WTC11 (cell line): ENCODE results near the gene TJP3.

Experiments used
- CDX4 ChIP-seq: fragments of 250-450 bp; sonication (Bioruptor Pico); IDR thresholded peaks from 2 replicates; pipeline ENCODE4 v1.9.0; 2021; ENCODE audit warnings: moderate library complexity, mild to moderate bottlenecking, inconsistent platforms, borderline replicate concordance
- CTCF ChIP-seq: fragments of 200-600 bp; IDR thresholded peaks from 2 replicates; pipeline ENCODE4 v1.8.0; 2022; ENCODE audit warnings: antibody characterized with exemption
- FOXK1 ChIP-seq: sonication (generic); formaldehyde crosslinking; IDR thresholded peaks from 2 replicates; pipeline ENCODE4 v1.8.0; 2022; ENCODE audit warnings: mild to moderate bottlenecking, moderate library complexity, missing genetic modification reagents
- IRF1 ChIP-seq: sonication (generic); formaldehyde crosslinking; IDR thresholded peaks from 2 replicates; pipeline ENCODE4 v1.8.0; 2023; ENCODE audit warnings: missing genetic modification reagents
- NFE2L1 ChIP-seq: sonication (generic); formaldehyde crosslinking; IDR thresholded peaks from 2 replicates; pipeline ENCODE4 v1.8.1; 2023; ENCODE audit warnings: missing genetic modification reagents
- SP1 ChIP-seq: sonication (generic); formaldehyde crosslinking; conservative IDR thresholded peaks from 2 replicates; pipeline ENCODE4 v1.8.1; 2022; ENCODE audit warnings: missing genetic modification reagents
- STAT6 ChIP-seq: sonication (generic); formaldehyde crosslinking; conservative IDR thresholded peaks from 2 replicates; pipeline ENCODE4 v1.8.1; 2023; ENCODE audit warnings: mild to moderate bottlenecking, low read depth, missing genetic modification reagents, moderate library complexity
- TEAD4 ChIP-seq: sonication (generic); formaldehyde crosslinking; IDR thresholded peaks from 2 replicates; pipeline ENCODE4 v1.8.0; 2022; ENCODE audit warnings: mild to moderate bottlenecking, missing genetic modification reagents
- ZNF121 ChIP-seq: sonication (generic); formaldehyde crosslinking; IDR thresholded peaks from 2 replicates; pipeline ENCODE4 v1.8.0; 2023; ENCODE audit warnings: missing genetic modification reagents

- TF ChIP-seq CDX4 (CRISPR knock-in tag) (no peak), CTCF (no peak), IRF1 (no peak), ZNF121 (no peak), FOXK1 (CRISPR knock-in tag) (no peak), SP1 (CRISPR knock-in tag) (no peak), NFE2L1 (CRISPR knock-in tag) (no peak), TEAD4 (CRISPR knock-in tag) (no peak), STAT6 (CRISPR knock-in tag) (no peak)
Measured at GRCh38 chr19:3695986-3696659, 12.1 kb upstream of the TJP3 start.
